ENCODE results near the gene EXOSC5.

GRCh38 chr19:41352609-41353465 lies 44.3 kb downstream of the EXOSC5 start:
- TF ChIP-seq POLR2A (IDR thresholded peaks at IDR 0.05; ENCODE audit: low read depth, low read length) (no peak), POLR2AphosphoS5 (IDR thresholded peaks at IDR 0.05; ENCODE audit: low read depth, low read length) (no peak), TAF1 (IDR thresholded peaks at IDR 0.05; ENCODE audit: low read depth, low read length) (no peak; the same call in 1 of the 2 replicates), PAX5 (IDR thresholded peaks at IDR 0.05; ENCODE audit: insufficient read depth, low read length, severe bottlenecking) (no peak), POU2F2 (IDR thresholded peaks at IDR 0.05; ENCODE audit: low read depth, low read length) (no peak; the same call in 1 of the 2 replicates), SPI1 (IDR thresholded peaks at IDR 0.05; ENCODE audit: low read depth, low read length) (no peak; the same call in 1 of the 2 replicates)

All from GM12891 (cell line).